HG02798 (cell line): ENCODE data around the gene ZC3H4.
"Not testable (repeated sequence)": the region's sequence is repeated elsewhere in the genome, so short reads cannot be mapped to it uniquely, and the experiment has no call there.

Experiments used
- ATAC-seq: cut with Tn5 transposase; IDR thresholded peaks from one replicate; pipeline ENCODE4 v1.9.1; 2021; ENCODE audit warnings: mild to moderate bottlenecking; ENCODE audit not compliant: unreplicated experiment, poor library complexity

The ZC3H4 gene

GRCh38 chr19:47093841-47094240 is 19.7 kb downstream of the ZC3H4 start:
- peak; percentile 39 for ATAC-seq

GRCh38 chr19:47093254-47093653 is 20.3 kb downstream of the ZC3H4 start:
- no peak for ATAC-seq

GRCh38 chr19:47089767-47090350 is 23.7 kb downstream of the ZC3H4 start:
- ATAC-seq = no peak

DNA sequence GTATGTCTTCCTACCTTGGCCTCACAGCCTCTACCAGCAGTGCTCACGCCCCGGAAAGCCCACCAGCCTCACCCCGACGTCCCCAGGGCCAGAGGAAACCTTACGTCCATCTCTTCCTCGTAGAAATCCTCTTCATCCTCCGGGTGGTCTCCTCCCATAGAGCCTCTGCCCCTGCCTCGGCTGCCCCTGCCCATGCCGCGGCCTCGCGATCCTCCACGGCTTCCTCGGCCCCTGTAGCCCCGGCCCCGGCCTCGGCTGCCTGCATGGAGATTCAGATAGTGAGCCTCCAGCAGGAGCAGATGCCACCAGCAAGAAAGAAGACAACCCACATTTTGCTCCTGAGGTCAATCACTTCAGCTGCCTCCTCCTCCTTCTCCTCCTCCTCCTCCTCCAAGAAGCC is 27.3 kb downstream of the ZC3H4 start:
- ATAC-seq = no peak

DNA sequence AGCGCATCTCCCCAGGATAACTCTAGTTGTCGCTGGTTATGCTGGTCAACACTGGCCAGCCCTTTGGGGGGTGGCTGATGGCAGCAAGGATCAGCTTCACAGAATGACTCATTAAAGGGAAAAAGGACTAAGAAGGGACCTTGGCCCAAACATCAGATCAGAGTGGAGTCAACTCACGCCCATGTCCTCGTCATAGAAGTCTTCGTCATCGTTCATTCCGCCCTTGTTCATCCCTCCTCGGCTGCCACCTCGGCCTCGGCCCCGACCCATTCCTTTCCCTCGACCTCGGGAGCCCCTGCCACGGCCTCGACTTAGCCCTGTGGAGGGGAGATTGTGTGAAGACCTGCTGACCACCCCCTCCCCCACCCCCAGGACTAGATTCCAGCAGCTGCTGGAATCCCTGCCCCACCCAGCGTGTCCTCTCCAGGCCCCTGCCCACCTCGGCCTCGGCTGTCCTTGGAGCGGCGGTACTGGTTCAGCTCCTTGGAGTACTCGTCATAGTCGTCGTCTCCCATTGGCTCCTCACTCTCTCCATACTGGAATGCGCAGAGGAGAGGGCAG is 28.6 kb downstream of the ZC3H4 start:
- no peak for ATAC-seq

DNA sequence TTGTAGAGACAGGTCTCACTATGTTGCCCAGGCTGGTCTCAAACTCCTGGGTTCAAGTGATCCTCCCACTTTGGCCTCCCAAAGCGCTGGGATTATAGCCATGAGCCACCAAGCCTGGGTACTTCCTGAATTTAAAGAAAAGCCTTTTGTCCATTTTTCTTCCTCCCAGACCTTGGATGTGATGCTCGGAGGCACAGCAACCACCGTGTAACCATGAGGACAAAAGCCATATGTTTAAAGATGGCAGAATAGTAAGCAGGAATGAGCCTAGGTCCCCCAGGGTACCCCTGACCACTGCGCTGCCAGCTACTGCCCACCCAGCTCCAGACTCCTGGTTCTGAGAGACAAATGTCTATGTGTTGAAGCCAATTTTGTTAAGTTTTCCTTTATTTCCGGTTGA is 31.1 kb downstream of the ZC3H4 start:
- no peak for ATAC-seq

DNA sequence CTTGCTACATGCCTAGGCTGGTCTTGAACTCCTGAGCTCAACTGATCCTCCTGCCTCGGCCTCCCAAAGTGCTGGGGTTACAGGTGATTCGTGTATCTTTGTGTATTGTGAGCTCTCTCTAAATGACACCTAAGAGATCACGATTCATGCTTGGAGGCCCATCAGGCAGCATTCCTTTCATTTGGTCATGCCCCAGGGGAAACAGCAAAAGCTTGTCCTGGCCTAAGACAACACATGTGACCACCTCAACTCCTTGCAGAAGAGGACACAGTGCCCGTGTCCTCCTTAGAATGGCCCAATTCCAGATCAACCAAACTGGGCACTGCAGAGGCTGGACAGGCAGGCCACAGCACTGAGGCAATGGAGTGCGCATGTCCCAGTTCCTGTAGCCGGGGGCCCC is 32.5 kb downstream of the ZC3H4 start:
- ATAC-seq = no peak

DNA sequence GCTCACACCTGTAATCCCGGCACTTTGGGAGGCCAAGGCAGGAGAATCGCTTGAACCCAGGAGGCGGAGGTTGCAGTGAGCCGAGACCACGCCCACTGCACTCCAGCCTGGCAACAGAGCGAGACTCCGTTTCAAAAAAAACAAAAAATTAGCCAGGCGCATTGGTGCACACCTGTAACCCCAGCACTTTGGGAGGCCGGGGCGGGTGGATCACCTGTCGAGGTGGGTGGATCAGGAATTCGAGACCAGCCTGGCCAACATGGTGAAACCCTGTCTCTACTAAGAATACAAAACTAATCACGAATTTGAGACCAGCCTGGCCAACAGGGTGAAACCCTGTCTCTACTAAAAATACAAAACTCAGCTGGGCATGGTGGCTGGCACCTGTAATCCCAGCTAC is 35.2 kb downstream of the ZC3H4 start:
- ATAC-seq = not testable (repeated sequence)

GRCh38 chr19:47075941-47076340 is 37.6 kb downstream of the ZC3H4 start:
- ATAC-seq = no peak

GRCh38 chr19:47075179-47075810 is 38.3 kb downstream of the ZC3H4 start:
- no peak for ATAC-seq

DNA sequence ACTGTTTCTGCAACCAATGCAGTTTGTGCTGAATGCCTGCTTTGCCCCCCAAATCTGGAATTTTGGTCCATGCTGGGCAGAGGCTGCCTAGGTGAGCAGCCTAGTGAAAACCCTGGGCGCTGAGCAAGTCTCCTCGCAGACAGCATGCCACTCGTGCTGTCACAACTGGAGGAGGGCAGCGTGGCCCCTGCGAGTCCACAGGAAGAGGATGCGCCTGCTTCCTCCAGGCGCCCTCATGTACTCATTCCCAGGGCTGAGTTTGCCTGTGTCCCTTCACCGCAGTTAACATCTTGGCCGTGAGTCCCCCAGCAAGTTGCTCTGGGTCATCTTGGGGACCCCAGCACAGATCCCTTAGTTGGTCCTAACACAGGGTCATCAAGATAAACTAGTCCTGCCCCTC is 39.0 kb downstream of the ZC3H4 start:
- ATAC-seq = no peak

GRCh38 chr19:47073574-47073973 is 40.0 kb downstream of the ZC3H4 start:
- no peak for ATAC-seq

DNA sequence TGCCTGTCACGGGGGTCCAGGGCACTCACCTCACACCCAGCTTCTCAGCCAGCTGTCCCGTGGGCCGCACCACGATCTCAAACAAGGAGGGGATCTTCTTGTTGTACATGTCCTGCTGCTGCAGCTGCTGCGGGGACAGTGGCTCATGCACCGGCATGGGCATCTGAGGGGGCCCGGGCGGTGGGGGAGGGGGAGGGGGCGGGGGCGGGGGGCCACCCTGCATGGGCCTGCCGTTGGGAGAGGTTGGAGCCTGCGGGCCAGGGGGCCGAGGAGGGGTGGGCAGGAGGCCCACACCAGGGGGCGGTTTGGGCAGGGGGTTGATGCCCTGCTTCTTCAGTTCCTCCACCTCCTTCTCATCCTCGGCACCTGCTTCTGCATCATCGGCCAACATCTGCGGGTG is 41.3 kb downstream of the ZC3H4 start:
- ATAC-seq = no peak

DNA sequence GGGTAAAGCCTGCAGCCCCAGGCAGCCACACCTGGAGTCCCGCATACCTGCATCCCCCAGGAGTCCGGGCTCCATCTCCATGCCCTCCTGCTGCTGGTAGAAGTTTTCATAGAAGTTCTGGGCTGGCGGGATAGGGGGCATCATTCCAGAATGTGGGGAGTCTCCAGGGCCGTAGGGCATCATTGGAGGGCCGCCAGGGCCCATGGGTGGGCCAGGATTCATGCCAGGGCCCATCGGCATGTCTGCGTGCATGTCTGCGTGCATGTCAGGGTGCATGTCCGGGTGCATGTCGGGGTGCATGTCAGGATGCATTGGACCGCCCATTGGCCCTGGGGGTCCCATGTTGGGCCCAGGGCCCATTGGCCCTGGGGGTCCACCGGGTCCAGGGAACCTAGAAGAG is 41.8 kb downstream of the ZC3H4 start:
- ATAC-seq = no peak

DNA sequence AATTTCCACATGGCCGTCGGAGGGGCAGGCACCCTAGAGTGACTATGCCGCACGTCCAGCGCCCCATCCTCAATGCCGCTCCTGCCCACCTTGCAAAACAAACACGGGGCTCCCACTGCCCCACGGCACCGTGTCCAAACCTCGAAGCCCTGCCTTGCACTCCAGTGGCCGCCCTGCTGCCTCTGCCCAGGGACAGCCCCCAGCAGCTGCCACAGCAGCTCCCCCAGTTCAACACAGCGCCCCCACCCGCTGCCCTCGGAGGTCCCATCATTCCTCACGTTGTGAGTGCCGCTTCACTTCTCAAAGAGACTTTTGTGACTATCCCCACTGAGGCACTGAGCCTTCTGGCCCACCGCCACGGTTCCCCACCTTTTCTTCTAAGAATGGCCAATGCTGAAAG is 42.8 kb downstream of the ZC3H4 start:
- ATAC-seq = no peak

GRCh38 chr19:47069795-47070194 is 43.8 kb downstream of the ZC3H4 start:
- no peak for ATAC-seq

DNA sequence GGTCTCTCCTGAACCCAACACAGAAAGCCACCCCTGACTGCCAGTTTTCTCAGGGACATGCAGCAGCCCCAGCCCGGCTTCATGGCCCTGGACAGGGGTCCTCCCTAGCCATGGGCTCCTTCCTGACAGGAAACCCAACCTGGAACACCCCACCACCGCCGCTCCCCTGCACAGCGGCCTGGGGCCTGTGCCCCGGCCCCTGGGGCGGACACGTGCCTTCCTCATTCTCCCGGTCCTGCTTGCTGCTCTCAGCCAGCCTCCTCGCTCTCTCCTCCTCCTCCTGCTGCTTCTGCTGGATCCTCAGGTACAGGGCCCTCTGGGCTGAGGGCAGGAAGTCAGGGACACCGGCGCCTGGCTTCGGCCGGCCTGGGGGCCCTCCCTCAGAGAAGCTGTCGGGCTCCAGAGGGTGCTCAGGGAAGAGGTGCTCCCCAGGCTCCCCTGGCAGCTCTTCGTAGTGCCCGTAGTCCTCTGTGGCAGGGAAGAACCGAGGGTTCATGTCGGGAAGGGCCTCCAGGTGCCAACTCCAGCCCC is 44.6 kb downstream of the ZC3H4 start:
- ATAC-seq = no peak

DNA sequence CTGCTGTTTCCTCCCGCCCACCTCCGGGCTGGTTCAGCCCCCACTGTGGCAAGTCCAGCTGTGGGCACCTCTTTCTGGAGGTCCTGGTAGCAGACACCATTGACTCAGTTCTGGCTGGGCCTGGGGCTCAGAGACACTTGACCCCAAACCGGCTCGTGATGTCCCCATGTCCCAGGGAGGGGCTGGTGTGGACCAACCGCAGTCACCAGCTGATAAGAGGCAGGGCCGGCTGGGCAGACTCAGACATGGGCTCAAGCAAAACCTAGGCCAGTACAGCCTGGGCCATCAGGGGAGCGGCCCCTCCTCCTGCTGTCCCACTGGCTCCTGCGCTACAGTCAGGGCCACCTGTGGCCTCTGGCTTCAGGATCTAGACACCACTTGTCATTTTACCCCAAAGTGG is 45.3 kb downstream of the ZC3H4 start:
- ATAC-seq = no peak

DNA sequence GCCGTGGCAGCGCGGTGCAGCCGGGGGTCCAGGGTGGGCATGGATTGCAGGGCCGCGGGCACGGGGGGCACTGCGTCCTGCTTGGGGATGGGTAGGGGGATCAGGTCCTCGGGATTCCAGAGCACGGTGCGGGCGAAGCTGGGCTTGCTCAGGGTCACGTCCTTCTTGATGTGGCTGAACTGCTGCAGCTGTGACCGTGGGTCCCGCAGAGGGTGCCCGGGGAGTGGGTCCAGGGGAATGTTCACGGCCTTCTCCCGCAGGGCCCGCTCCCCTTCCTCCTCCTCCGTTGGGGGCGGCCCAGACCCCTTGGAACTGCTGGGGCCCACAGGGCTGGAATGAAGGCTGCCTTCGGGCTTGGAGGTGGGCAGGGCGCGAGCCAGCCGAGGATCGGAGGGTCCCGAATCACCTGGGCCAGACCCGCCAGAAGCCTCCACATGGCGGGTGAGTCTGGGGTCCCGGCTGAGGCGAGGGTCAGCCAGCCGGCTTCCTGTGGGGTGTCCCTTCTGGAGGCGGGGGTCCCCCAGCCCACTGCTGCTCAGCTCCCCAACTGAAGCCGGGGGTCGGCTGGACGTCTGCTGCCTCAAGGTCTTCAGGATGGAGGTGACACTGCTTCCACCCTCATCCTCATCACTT is 46.2 kb downstream of the ZC3H4 start:
- ATAC-seq = no peak

- ATAC-seq = no peak
Measured at GRCh38 chr19:47066376-47067214, 47.0 kb downstream of the ZC3H4 start.

DNA sequence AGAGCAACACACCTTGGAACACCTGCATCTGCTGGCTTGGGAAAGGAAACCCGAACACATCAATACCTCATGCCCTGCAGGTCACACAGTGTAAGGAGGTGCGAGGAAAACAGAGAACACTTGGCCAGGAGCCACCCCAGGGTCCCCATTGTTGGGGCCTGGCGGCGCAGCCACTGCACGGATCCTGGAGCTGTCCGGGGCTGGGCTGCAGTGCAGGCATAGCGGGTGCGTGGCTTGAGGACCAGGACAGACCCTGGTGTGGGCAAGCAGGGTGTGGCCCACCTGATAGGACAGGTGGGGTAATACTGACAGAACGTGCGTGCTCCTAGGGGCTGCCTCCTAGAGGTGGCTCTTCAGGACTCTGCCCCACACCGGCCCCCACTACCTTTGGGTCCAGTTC is 48.3 kb downstream of the ZC3H4 start:
- no peak for ATAC-seq
